CD4-positive, alpha-beta T cell (primary cell): Measurements from ENCODE around the gene PRKD2. TPM values are rescaled to one million over a fixed set of nuclear protein-coding genes. Genes with fewer than 3 reads are reported as not detected.

ENCODE experiments used
- ATAC-seq: fragments of 200-7000 bp; cut with Tn5 transposase; one replicate; pipeline ENCODE4 v1.10.0; 2022; ENCODE audit warnings: mild to moderate bottlenecking; ENCODE audit not compliant: poor library complexity
- CTCF ChIA-PET: fragments of 350-600 bp; sonication (Branson Sonifier 250); formaldehyde crosslinking; loops from one replicate; lab custom pipeline; 2021; ENCODE audit warnings: antibody characterized with exemption, inconsistent platforms; lab: Charles Lee
- POLR2A ChIA-PET: fragments of 350-600 bp; sonication (Branson Sonifier 250); formaldehyde crosslinking; loops from one replicate; lab custom pipeline; 2021; ENCODE audit warnings: antibody characterized with exemption, inconsistent platforms; lab: Charles Lee
- DNase-seq, 14 experiments: peaks; one replicate each; pipeline ENCODE4 v3.0.0-alpha.2; 2013 to 2020; ENCODE audit warnings: mixed read lengths in 2 of 14
- H3K27ac ChIP-seq, 2 donors: one replicate each; pipeline versions ENCODE4 v1.5.1 to v1.7.0; 2013; ENCODE audit warnings: low read length in 2 of 2, low read depth in 1 of 2, mild to moderate bottlenecking in 1 of 2
- H3K27me3 ChIP-seq, 2 experiments: 1 replicate in 1 of 2; 2 replicates in 1 of 2; pipeline versions ENCODE4 v1.6.1 to v1.7.0; 2013; ENCODE audit warnings: low read length in 2 of 2, control low read depth in 1 of 2, mild to moderate bottlenecking in 1 of 2, moderate library complexity in 1 of 2; ENCODE audit not compliant: insufficient read depth in 2 of 2, control insufficient read depth in 1 of 2
- H3K36me3 ChIP-seq: one replicate; pipeline ENCODE4 v1.6.1; 2013; ENCODE audit warnings: low read length, control low read depth; ENCODE audit not compliant: insufficient read depth
- H3K4me1 ChIP-seq: one replicate; pipeline ENCODE4 v1.6.1; 2013; ENCODE audit warnings: low read length, control low read depth; ENCODE audit not compliant: insufficient read depth
- H3K4me3 ChIP-seq: one replicate; pipeline ENCODE4 v1.5.1; 2013; ENCODE audit warnings: mild to moderate bottlenecking, low read length, moderate library complexity
- H3K9me3 ChIP-seq, 2 experiments: 1 replicate in 1 of 2; 2 replicates in 1 of 2; pipeline versions ENCODE4 v1.6.1 to v1.7.0; 2013; ENCODE audit warnings: low read length in 2 of 2, mild to moderate bottlenecking in 2 of 2, control low read depth in 1 of 2, moderate library complexity in 1 of 2; ENCODE audit not compliant: control insufficient read depth in 1 of 2, insufficient read depth in 1 of 2
- H3K27ac Mint-ChIP-seq: one replicate; pipeline ENCODE4 v1.8.0; 2020; ENCODE audit warnings: mixed read lengths
- H3K27me3 Mint-ChIP-seq: one replicate; pipeline ENCODE4 v1.8.0; 2021; ENCODE audit warnings: mixed read lengths
- H3K36me3 Mint-ChIP-seq: one replicate; pipeline ENCODE4 v1.8.0; 2021; ENCODE audit warnings: low read depth, mixed read lengths
- H3K4me1 Mint-ChIP-seq: one replicate; pipeline ENCODE4 v1.8.0; 2021; ENCODE audit warnings: low read depth, mixed read lengths
- H3K4me3 Mint-ChIP-seq: one replicate; pipeline ENCODE4 v1.8.0; 2020; ENCODE audit warnings: mild to moderate bottlenecking, mixed read lengths
- H3K9me3 Mint-ChIP-seq: one replicate; pipeline ENCODE4 v1.8.0; 2020; ENCODE audit warnings: mixed read lengths
- CTCF ChIP-seq: fragments of 200-600 bp; IDR thresholded peaks from one replicate; pipeline ENCODE4 v1.8.0; 2022; ENCODE audit warnings: antibody characterized with exemption, mild to moderate bottlenecking
- intact Hi-C, 2 experiments: fragments of 100-400 bp; cut with DNase I in 1 of 2; cut with micrococcal nuclease in 1 of 2; formaldehyde crosslinking; loops; one replicate each; pipeline versions ENCODE4 v1.15.1 to v1.9.0; 2023 to 2025; cut with DNase I, micrococcal nuclease
- total RNA-seq, 174 experiments: library from RNA in 2 of 174; stranded (reverse) in 2 of 174; gene quantifications; one replicate each; pipeline ENCODE4 v1.2.3 and lab custom pipeline; 2021 to 2026

PRKD2 gene
- total RNA-seq, 2 experiments from 2014 or later: 105 to 113 TPM

DNA sequence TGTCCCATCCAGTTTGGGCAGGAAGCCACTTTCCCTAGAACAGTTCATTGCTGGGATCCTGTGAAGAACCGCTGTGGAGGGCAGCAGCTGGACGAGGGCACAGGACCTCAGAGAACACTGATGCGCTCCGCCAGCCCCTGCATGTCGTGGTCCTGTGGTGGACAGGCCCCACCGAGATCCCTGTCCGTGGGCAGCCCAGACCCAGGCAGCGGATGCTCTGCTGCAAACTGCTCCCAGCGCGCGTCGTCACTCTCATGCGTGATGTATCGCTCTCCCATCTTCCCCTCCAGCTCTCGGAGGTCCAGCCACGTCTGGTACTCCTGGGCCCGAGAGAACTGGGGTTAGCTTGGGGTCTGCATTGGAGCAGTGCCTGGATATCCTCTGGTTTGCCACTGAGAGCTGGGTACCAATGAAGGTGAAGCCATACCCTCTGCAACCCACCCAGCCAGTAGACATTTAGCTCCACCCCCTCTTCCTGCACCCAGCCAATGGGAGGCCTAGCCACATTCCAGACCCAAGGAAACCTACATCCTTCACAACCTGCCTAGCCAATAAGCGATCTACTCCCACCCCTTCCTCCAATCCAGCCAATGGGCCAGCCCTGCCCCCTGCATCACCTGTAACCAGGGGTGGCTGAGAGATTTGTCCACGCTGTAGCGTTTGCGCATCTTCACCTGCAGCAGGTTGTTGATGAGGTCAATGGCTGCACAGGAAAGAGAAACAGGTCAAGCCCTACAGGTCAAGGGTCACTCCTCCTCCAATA, 42.3 kb downstream of the PRKD2 start:
- Mint-ChIP-seq H3K36me3 (peaks cover 76% of the 10 kb centered on the region), H3K27me3 (no peaks in the 10 kb centered on the region), H3K4me3 (no peak overlapping the region), H3K4me1 (peaks cover 9% of the 10 kb centered on the region), H3K27ac (peak overlapping the region; percentile 47), H3K9me3 (peaks cover 2% of the 10 kb centered on the region)
- intact Hi-C loops: no loop called here
- no peak for TF ChIP-seq CTCF
- POLR2A ChIA-PET: no interaction called here
- no peak overlapping the region for H3K4me3 ChIP-seq
- peak overlapping the region in 1 of 2 donors; percentile 7 for H3K27ac ChIP-seq
- no peaks in the 10 kb centered on the region for H3K4me1 ChIP-seq
- ATAC-seq: no peak
- H3K27me3 ChIP-seq: no peaks in the 10 kb centered on the region
- CTCF ChIA-PET: no interaction called here
- H3K9me3 ChIP-seq: no peaks in the 10 kb centered on the region
- H3K36me3 ChIP-seq: peaks cover 59% of the 10 kb centered on the region
- no peak for DNase-seq

DNA sequence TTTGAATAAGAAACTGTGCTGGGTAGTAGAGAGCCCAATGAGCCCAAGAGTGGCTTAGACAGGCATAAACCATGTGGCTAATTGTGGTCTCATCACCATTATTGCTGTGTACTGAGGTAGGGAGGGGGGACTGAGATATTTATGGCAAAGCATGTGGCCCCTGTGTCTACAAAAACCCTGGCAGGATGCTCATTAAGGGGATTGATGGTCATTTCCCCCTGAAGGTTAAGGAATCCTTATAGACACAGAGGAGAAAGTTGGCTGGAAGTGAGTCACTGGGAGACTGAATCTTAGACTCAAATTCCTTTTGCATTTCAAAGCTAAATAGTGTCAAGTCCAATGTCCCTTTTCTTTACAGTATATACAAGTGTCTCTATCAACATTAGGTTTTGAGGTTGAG, 46.1 kb downstream of the PRKD2 start:
- H3K27me3 Mint-ChIP-seq: no peaks in the 10 kb centered on the region
- TF ChIP-seq CTCF: no peak
- H3K4me1 ChIP-seq: no peaks in the 10 kb centered on the region
- no peak for ATAC-seq
- H3K27me3 ChIP-seq: no peaks in the 10 kb centered on the region
- H3K9me3 ChIP-seq: no peaks in the 10 kb centered on the region
- H3K27ac Mint-ChIP-seq: no peak overlapping the region
- H3K4me3 ChIP-seq: no peak overlapping the region
- no peak overlapping the region for H3K4me3 Mint-ChIP-seq
- ChIA-PET POLR2A (no interaction called here), CTCF (no interaction called here)
- H3K9me3 Mint-ChIP-seq: peaks cover 2% of the 10 kb centered on the region
- intact Hi-C loops: no loop called here
- peaks cover 40% of the 10 kb centered on the region for H3K36me3 Mint-ChIP-seq
- H3K4me1 Mint-ChIP-seq: no peaks in the 10 kb centered on the region
- DNase-seq: no peak
- H3K36me3 ChIP-seq: peaks cover 26% of the 10 kb centered on the region
- no peak overlapping the region for H3K27ac ChIP-seq

DNA sequence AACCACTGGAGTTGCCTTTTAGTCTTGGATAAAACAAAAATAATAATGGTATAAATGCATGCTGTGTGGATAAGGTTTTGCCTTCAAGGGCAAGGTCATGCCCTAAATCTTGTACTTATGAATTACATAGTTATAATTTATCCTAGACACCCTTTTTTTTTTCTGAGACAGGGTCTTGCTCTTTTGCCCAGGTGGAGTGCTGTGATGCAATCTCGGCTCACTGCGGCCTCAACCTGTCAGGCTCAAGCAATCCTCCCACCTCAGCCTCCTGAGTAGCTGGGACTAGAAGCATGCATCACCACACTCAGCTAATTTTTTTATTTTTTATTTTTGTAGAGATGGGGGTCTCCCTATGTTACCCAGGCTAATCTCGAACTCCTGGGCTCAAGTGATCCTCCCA, 48.3 kb downstream of the PRKD2 start:
- ChIA-PET CTCF (no interaction called here), POLR2A (no interaction called here)
- no peak for TF ChIP-seq CTCF
- Histone ChIP-seq H3K36me3 (peaks cover 9% of the 10 kb centered on the region), H3K9me3 (no peaks in the 10 kb centered on the region), H3K4me1 (no peaks in the 10 kb centered on the region), H3K27ac (no peak overlapping the region), H3K4me3 (no peak overlapping the region), H3K27me3 (no peaks in the 10 kb centered on the region)
- intact Hi-C loops: loop anchor here in 1 of 2 experiments (10.0 kb wide), 1 partner anchor 274 kb away; no protein-coding TSS in a partner anchor
- no peak for DNase-seq
- ATAC-seq: no peak
- no peak overlapping the region for H3K27ac Mint-ChIP-seq
- H3K4me1 Mint-ChIP-seq: no peaks in the 10 kb centered on the region
- H3K4me3 Mint-ChIP-seq: no peak overlapping the region
- H3K27me3 Mint-ChIP-seq: no peaks in the 10 kb centered on the region
- H3K9me3 Mint-ChIP-seq: peaks cover 2% of the 10 kb centered on the region
- peaks cover 19% of the 10 kb centered on the region for H3K36me3 Mint-ChIP-seq
